GM21786 (cell line): ENCODE data around the gene PI4KA.

Source experiments
- ATAC-seq: cut with Tn5 transposase; IDR thresholded peaks from one replicate; pipeline ENCODE4 v1.9.1; 2021; ENCODE audit not compliant: unreplicated experiment

The PI4KA gene

GRCh38 chr22:20881869-20882815, 23.5 kb upstream of the PI4KA start:
- no peak for ATAC-seq

DNA sequence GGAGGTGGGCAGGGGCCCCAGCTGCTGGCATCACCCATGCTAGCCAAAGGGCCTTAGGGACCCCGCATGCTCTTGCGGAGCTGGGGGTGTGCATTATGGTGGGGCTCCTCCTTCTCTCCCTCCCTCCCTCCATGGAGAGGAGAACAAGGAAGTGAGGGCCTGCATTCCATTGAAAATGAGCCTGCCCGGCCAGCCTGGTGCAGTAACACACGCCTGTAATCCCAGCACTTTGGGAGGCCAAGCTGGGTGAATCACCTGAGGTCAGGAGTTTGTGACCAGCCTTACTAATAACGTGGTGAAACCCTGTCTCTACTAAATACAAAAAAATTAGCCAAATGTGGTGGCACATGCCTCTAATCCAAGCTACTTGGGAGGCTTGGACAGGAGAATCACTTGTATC, 22.6 kb upstream of the PI4KA start:
- ATAC-seq: no peak

DNA sequence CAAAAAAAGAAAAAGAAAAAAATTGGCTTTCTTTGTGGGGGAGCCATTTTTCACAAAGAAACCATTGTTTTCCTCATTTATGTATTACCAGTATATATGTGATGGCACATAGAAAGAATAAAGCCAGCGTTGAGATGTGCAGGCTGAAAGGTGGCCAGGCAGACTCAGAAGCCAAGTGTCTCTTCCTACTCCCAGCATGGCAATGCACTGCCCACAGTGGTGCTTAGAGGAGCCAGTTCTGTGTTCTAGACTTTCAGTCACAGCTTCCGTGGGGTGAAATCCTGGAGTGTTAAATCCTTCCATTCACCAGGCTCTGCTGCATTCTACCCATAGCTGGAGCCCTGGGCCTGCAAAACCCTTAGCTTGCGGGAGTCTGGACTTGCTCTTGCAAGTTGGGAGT, 19.1 kb upstream of the PI4KA start:
- ATAC-seq: no peak

- no peak for ATAC-seq
Observed at GRCh38 chr22:20875296-20875695, 16.7 kb upstream of the PI4KA start.

DNA sequence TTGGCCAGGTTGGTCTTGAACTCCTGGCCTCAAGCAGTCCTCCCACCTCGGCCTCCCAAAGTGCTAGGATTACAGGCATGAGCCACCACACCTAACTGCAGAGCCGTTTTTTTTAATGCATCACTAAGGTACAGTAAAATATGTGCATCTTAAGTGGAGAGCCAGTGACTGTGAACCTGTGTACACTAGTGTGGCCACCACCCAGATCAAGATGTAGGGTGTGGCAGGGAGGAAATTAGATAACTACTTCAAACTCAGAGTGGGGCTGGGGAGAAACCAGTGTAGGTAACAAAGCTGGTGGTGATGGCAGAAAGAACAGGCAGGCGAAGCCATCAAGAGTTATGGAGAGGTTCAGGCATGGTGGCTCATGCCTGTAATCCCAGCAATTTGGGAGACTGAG, 14.6 kb upstream of the PI4KA start:
- ATAC-seq: no peak

DNA sequence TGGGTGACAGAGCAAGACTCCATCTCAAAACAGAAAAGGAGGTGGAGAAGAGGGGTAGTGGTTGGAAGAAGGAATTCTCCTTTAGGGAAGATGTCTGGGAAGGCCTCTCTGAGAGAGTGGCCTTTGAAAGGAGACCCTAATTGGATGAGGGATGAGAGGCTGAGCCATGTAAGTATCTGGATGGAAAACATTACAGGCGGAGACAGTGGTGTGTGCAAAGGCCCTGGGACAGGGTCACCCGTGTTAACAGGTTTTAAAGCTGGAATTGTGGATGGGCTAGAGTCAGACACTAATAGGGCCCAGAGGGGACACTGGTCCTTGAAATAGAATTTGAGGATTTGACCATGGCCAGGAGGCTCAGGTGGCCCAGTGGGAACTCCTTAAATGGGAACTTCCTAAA, 10.6 kb upstream of the PI4KA start:
- no peak for ATAC-seq

GRCh38 chr22:20868025-20868962, 9.7 kb upstream of the PI4KA start:
- ATAC-seq: no peak

- no peak for ATAC-seq
Observed at GRCh38 chr22:20867179-20868024, 8.8 kb upstream of the PI4KA start.

DNA sequence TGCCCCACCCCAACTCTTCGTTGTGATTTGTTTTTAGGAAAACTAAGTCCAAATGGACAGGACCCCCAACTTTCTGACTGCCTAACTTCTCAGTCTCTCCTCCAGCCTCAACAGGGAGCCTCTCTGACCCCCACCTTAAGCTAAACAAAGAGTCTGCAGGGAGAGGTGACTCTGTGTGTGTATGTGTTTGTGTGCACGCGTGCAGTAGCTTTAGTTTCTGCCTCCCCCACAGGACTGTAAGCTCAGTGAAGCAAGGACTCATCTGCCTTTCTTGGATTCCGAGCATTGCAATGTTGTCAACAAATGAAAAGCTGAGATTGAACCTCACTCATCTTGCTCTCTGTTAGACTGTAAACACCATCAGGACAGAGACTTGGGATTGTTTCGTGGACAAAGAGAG, 8.1 kb upstream of the PI4KA start:
- no peak for ATAC-seq

- ATAC-seq: no peak
Observed at GRCh38 chr22:20865875-20866445, 7.3 kb upstream of the PI4KA start.

DNA sequence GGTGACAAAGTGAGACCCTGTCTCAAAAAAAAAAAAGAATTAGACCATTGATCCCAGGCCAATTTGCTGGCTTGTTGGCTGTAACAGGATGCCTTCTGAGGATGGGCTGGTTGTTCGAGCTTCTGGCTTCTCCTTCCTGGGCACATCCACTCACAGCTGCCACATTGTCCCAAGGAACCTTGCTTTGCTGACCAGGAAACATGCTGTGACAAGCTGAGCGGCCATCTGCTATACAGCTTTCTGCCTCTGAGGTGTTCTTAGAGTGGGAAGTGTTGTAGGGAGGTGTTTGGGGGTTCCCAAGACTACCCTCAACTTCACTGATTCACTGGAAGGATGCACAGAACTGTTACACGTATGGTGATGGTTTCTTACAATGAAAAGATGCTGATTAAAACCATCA, 6.7 kb upstream of the PI4KA start:
- ATAC-seq: no peak

GRCh38 chr22:20864186-20864908, 5.7 kb upstream of the PI4KA start:
- no peak for ATAC-seq

DNA sequence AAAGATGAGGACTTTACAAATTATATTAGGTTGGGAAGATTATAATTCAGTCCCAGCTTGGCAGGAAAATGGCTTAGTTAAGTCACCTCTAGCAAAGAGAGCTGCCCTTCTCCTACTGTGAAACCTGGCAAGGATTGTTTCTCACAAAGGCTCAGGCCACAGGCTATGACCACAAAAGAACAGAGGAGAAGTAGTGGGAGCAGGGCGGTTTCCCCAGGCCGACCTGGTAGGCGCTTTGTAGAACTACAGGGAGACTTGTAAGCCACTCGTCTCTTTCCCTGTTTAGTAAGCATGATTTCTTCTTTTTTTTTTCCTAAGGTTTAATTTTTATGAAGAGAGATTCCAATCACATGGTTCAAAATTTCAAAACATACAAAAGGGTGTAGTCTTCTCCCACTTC, 4.8 kb upstream of the PI4KA start:
- no peak for ATAC-seq

- no peak for ATAC-seq
Observed at GRCh38 chr22:20862540-20862939, 3.9 kb upstream of the PI4KA start.

GRCh38 chr22:20859615-20860014, 1.0 kb upstream of the PI4KA start:
- no peak for ATAC-seq

- ATAC-seq: peak; percentile 46
Observed at GRCh38 chr22:20857838-20858614, 585 bp downstream of the PI4KA start.

GRCh38 chr22:20857247-20857643, 1.4 kb downstream of the PI4KA start:
- no peak for ATAC-seq

DNA sequence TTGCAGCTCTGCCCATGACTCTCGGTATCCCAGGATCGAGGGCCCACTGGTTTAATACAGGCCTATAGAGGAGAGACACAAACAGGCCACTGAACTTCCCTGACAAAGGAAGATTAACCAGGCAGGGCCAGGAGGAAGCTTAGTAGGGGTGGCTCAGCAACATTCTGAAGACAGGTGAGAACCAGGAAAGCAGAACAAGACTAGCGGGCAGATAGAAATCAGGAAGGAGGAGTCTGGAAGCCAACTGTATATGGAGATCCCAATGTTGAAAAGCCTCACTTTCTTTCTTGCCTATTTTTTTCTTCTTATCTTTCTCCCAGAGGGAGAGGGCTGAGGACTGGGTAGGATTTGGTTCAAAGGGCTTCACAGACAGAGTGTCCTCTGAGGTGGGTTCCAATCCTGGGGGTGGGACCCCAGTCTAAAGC, 5.4 kb downstream of the PI4KA start:
- ATAC-seq: no peak

DNA sequence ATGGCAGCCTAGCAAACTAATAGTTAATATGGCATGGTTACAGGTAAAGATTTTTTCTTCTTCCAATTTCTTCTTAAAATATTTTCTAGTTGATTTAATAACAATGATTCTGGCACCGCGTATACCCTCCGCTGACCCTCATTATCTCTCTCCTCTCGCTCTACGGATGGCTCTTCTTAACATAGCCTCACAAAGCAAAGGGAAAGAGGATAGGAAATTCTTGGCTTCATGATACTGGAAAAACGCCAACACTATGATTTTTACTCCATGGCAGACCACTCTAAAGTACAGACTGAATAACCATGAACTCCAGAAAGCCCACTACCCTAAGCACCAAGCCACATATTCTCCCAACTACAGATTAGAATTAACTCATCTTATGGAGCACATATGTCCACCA, 6.1 kb downstream of the PI4KA start:
- ATAC-seq: no peak
